Calu3 (cell line): Measurements from ENCODE around the gene PTPN23. TPM values are rescaled to one million over a fixed set of nuclear protein-coding genes. Genes with fewer than 3 reads are reported as not detected.

Source experiments
- BruUV-seq: library from RNA; stranded (reverse); fragments of 400-500 nt; replicated peaks from 2 replicates; lab custom pipeline; 2021; lab: Mats Ljungman, UMichigan
- CTCF ChIA-PET: fragments of 300-600 bp; sonication (Branson Sonifier 250); formaldehyde crosslinking; loops from one replicate; lab custom pipeline; 2022; ENCODE audit warnings: antibody characterized with exemption; lab: Charles Lee
- DNase-seq: peaks from one replicate; pipeline ENCODE4 v3.0.0; 2022
- H3K27ac Mint-ChIP-seq: one replicate; pipeline ENCODE4 v1.8.0; 2022; ENCODE audit warnings: mixed read lengths; ENCODE audit not compliant: unreplicated experiment
- H3K27me3 Mint-ChIP-seq: one replicate; pipeline ENCODE4 v1.8.0; 2022; ENCODE audit warnings: mixed read lengths; ENCODE audit not compliant: unreplicated experiment
- H3K36me3 Mint-ChIP-seq: one replicate; pipeline ENCODE4 v1.8.0; 2022; ENCODE audit warnings: mild to moderate bottlenecking, moderate library complexity, mixed read lengths; ENCODE audit not compliant: insufficient read depth, unreplicated experiment
- H3K4me1 Mint-ChIP-seq: one replicate; pipeline ENCODE4 v1.8.0; 2022; ENCODE audit warnings: mild to moderate bottlenecking, low read depth, mixed read lengths; ENCODE audit not compliant: unreplicated experiment
- H3K4me3 Mint-ChIP-seq: one replicate; pipeline ENCODE4 v1.8.0; 2022; ENCODE audit warnings: mild to moderate bottlenecking, low read depth, moderate library complexity, mixed read lengths; ENCODE audit not compliant: unreplicated experiment
- H3K9me3 Mint-ChIP-seq: one replicate; pipeline ENCODE4 v1.8.0; 2022; ENCODE audit warnings: low read depth, mixed read lengths; ENCODE audit not compliant: unreplicated experiment
- intact Hi-C: fragments of 100-400 bp; cut with micrococcal nuclease; formaldehyde crosslinking; loops from one replicate; pipeline ENCODE4 v1.10.0; 2022; ENCODE audit not compliant: unreplicated experiment
- total RNA-seq: library from RNA; stranded (reverse); gene quantifications from 2 replicates; pipeline ENCODE4 v1.2.3, GENCODE V29; 2022
- TF ChIP-seq, protein P1 (sequence below): fragments of 200-600 bp; IDR thresholded peaks from one replicate; pipeline ENCODE4 v1.8.0; 2022; ENCODE audit warnings: antibody characterized with exemption; ENCODE audit not compliant: unreplicated experiment

Gene PTPN23
- total RNA-seq, 1 experiment from 2014 or later, result 57.6 TPM

DNA sequence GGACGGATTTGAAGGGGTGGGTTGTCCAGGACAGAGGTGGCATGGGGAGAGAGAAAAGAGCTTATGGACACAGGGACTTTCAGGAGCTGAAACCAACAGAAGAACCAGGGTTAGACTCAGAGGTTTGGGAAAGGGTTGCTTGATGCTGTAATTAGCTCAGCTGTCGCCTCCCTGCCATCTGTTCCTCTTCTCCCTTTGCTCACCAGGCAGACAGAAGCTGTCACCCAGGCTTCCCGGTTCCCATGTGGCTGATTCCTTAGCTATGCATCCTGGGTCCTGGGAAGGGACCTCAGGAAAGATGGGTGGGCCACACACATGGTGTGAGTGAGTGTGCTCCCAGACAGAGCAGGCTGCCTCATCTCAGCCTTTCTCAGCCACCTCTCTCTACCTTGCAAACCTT is 14.1 kb downstream of the PTPN23 start:
- TF ChIP-seq, protein P1, sequence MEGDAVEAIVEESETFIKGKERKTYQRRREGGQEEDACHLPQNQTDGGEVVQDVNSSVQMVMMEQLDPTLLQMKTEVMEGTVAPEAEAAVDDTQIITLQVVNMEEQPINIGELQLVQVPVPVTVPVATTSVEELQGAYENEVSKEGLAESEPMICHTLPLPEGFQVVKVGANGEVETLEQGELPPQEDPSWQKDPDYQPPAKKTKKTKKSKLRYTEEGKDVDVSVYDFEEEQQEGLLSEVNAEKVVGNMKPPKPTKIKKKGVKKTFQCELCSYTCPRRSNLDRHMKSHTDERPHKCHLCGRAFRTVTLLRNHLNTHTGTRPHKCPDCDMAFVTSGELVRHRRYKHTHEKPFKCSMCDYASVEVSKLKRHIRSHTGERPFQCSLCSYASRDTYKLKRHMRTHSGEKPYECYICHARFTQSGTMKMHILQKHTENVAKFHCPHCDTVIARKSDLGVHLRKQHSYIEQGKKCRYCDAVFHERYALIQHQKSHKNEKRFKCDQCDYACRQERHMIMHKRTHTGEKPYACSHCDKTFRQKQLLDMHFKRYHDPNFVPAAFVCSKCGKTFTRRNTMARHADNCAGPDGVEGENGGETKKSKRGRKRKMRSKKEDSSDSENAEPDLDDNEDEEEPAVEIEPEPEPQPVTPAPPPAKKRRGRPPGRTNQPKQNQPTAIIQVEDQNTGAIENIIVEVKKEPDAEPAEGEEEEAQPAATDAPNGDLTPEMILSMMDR, result no peak
- no peaks in the 10 kb centered on the region for H3K27me3 Mint-ChIP-seq
- H3K36me3 Mint-ChIP-seq, result peaks cover 22% of the 10 kb centered on the region
- H3K27ac Mint-ChIP-seq, result no peak overlapping the region
- no peaks in the 10 kb centered on the region for H3K9me3 Mint-ChIP-seq
- peaks cover 17% of the 10 kb centered on the region for H3K4me1 Mint-ChIP-seq
- no peak overlapping the region for H3K4me3 Mint-ChIP-seq
- no TSS peak for BruUV-seq
- no peak for DNase-seq
- intact Hi-C loops, result no loop called here
- CTCF ChIA-PET, result interaction anchor here (0.8 to 1.3 kb wide), 2 partner anchors 14 to 81 kb away, joined by 3 to 4 read pairs; partner anchors contain the start of genes PTPN23 and SCAP

DNA sequence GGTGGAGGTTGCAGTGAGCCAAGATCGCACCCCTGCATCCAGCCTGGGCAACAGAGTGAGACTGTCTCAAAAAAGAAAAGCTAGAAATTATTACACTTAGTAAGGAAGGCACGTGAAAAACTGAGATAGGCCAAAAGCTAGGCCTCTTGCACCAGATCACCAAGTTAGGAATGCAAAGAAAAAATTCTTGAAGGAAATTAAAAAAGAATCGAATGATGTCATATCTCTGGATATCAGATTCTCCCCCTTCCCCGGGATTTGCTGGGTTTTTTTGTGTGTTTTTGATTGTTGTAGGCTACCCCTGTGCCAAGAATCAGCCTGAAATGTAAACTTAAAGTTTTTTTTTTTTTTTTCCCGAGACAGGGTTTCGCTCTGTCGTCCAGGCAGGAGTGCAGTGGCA is 17.4 kb downstream of the PTPN23 start:
- H3K4me1 Mint-ChIP-seq, result peaks cover 17% of the 10 kb centered on the region
- H3K27me3 Mint-ChIP-seq, result no peaks in the 10 kb centered on the region
- H3K36me3 Mint-ChIP-seq, result peaks cover 30% of the 10 kb centered on the region
- H3K4me3 Mint-ChIP-seq, result no peak overlapping the region
- DNase-seq, result no peak
- intact Hi-C loops, result no loop called here
- H3K9me3 Mint-ChIP-seq, result no peaks in the 10 kb centered on the region
- CTCF ChIA-PET, result interaction anchor here (0.6 kb wide), 1 partner anchor 349 kb away, joined by 6 read pairs; no protein-coding TSS in a partner anchor
- TF ChIP-seq, protein P1, result no peak
- H3K27ac Mint-ChIP-seq, result no peak overlapping the region
- no TSS peak for BruUV-seq

DNA sequence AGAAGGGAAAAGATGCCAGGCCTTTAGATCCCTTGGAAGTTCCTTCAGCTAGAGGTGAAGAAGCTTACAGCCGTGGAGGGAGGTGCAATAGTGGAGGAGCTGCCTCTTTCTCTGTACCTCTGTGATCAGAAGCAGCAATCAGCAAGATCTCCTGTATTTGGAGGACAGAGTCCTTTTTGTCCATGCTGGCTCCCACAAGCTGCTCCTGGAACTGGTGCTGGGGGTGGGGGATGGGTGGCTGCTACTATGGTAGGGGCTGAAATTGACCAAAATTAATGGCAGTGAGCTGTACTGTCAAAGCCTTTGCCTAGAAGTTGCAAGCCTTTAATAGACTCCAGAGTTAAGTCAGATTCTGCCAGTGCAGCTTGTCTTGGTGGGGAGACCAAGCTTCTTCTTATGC is 18.2 kb downstream of the PTPN23 start:
- DNase-seq, result no peak

GRCh38 chr3:47399531-47400270 is 18.9 kb downstream of the PTPN23 start:
- Mint-ChIP-seq H3K9me3 (no peaks in the 10 kb centered on the region), H3K27ac (no peak overlapping the region), H3K4me3 (no peak overlapping the region), H3K36me3 (peaks cover 25% of the 10 kb centered on the region), H3K27me3 (no peaks in the 10 kb centered on the region), H3K4me1 (peaks cover 6% of the 10 kb centered on the region)
- intact Hi-C loops, result no loop called here
- BruUV-seq, result no TSS peak
- no peak for DNase-seq
- TF ChIP-seq, protein P1, result no peak
- CTCF ChIA-PET, result no interaction called here

More for the DNA sequence above, 18.2 kb downstream of the PTPN23 start:
- H3K4me1 Mint-ChIP-seq, result peaks cover 13% of the 10 kb centered on the region
- H3K36me3 Mint-ChIP-seq, result peaks cover 32% of the 10 kb centered on the region
- no peak overlapping the region for H3K4me3 Mint-ChIP-seq
- TF ChIP-seq, protein P1, result no peak
- CTCF ChIA-PET, result no interaction called here
- H3K9me3 Mint-ChIP-seq, result no peaks in the 10 kb centered on the region
- BruUV-seq, result no TSS peak
- intact Hi-C loops, result no loop called here
- H3K27ac Mint-ChIP-seq, result no peak overlapping the region
- H3K27me3 Mint-ChIP-seq, result no peaks in the 10 kb centered on the region
